Right forelimb (tissue), 1 donor: Measurements from ENCODE around the gene KCTD2.

Experiments
- DNase-seq: peaks from one replicate; pipeline ENCODE4 v3.0.0-alpha.2; 2018

Gene KCTD2

GRCh38 chr17:75078284-75079022 is 31.4 kb downstream of the KCTD2 start:
- no peak for DNase-seq

- no peak for DNase-seq
Measured at GRCh38 chr17:75079023-75079373, 32.0 kb downstream of the KCTD2 start.

GRCh38 chr17:75081611-75082540 is 34.9 kb downstream of the KCTD2 start:
- no peak for DNase-seq

- no peak for DNase-seq
Measured at GRCh38 chr17:75082683-75083082, 35.7 kb downstream of the KCTD2 start.

- no peak for DNase-seq
Measured at GRCh38 chr17:75084039-75084660, 37.1 kb downstream of the KCTD2 start.

- DNase-seq = no peak
Measured at GRCh38 chr17:75086496-75087181, 39.6 kb downstream of the KCTD2 start.

- no peak for DNase-seq
Measured at GRCh38 chr17:75087182-75087557, 40.1 kb downstream of the KCTD2 start.

GRCh38 chr17:75087558-75088453 is 40.8 kb downstream of the KCTD2 start, which contains the start of gene SLC16A5:
Gene SLC16A5 (plus strand): TSS chr17:75087954. CDS start chr17:75093637, 5,683 bp downstream.
- DNase-seq = peak; percentile 90

- no peak for DNase-seq
Measured at GRCh38 chr17:75088465-75089417, 41.7 kb downstream of the KCTD2 start.

- DNase-seq = no peak
Measured at GRCh38 chr17:75090871-75091854, 44.1 kb downstream of the KCTD2 start.

GRCh38 chr17:75091855-75092327 is 44.9 kb downstream of the KCTD2 start:
- DNase-seq = no peak

- DNase-seq = no peak
Measured at GRCh38 chr17:75093548-75094158, 46.6 kb downstream of the KCTD2 start.

- no peak for DNase-seq
Measured at GRCh38 chr17:75094871-75095399, 47.9 kb downstream of the KCTD2 start.

GRCh38 chr17:75096082-75096625 is 49.1 kb downstream of the KCTD2 start:
- no peak for DNase-seq

GRCh38 chr17:75097865-75098264 is 50.8 kb downstream of the KCTD2 start:
- no peak for DNase-seq

GRCh38 chr17:75098861-75099260 is 51.8 kb downstream of the KCTD2 start:
- DNase-seq = no peak

GRCh38 chr17:75099881-75100595 is 53.0 kb downstream of the KCTD2 start:
- DNase-seq = no peak
